ENCODE measurements around the gene CHRNB2.

Gene CHRNB2

DNA sequence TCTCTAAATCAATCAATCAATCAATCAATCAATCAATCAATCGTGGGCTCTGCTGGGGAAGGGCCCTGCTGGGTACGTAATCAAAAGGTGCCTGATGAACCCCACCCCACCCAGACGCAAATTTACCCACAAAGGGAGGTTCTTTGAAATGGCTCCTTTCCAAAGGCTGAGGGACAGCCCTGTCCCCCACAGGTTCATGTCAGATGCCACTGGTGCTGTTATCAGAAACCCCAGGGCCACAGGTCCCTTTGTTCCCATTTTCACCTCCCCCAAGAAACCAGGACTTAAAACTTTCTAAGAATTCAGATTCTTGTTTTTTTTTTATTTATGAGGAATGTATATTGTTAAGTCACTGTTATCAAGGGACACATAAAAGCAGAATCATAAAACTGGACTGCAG, 14.2 kb downstream of the CHRNB2 start:
- no peak for DNase-seq

DNA sequence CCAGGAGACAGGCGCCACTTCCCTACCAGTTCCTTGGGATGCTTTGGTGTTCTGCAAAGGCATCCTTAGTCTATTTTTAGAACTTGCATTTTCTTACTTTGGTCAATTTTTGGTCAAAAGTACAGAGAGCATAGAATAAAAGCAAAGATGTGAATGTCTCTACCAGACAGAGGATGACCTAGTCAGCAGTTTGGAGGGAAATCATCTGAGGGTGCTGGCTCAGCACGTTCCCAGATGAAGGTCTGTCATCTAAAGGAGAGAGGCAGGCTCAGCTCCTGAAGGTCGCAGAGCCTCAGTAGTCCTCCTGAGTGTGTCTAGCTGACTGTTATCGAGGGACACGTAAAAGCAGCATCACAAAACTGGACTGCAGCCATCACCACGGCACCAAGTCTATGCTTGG, 15.3 kb downstream of the CHRNB2 start:
- no peak for DNase-seq

DNA sequence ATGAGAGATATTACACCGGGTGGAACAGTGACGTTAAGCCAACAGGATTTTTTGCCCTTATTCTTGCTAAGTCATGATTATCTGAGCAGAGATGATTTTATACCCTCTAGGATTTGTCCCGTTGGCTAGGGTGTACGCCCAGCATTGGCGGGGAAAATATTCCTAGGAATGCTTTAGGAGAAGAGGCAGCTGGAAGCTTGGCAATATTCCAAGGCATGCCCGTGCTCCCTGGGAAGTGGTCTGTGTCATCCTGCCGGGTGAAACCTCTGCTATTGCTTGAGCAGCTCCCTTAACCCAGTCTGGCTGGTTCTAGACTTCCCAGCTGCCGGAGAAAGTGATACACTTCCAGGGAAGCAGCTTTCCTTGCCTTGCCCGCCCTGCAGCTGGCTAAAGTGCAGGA, 16.2 kb downstream of the CHRNB2 start:
- no peak for DNase-seq

DNA sequence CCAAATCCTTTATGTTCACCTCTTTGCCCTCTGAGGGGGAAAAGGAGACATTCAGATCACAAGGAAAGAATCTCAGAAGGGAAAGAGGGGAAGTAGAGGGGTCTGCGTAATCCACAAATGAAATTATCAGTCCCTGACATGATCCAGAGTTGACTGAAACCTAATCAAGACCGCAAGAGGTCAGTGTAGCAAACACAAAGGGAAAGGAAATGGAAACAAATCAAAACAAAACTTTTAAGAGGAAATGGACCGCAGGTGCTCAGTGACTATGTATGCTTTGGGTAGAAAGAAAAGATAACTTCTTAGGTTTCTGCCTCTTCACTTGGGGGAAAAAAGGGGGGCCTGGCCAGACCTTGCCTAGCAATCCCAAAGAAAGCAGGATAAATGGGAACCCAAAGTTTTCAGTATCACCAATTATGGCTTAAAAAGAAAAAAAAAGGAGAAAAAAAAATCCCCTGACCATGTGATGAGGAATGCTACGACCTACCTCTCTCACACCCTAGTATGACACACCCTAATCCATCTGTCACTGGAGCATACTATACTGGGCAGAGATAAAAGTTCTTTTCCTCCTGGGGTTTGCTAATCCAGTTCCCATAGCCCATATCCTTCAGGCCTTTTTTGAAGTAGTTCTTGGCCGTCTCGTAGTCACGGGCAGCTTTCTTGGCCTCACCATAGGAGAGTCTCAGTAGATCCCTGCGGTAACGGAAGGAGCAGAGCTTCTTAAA, 16.9 kb downstream of the CHRNB2 start:
- DNase-seq, result no peak

DNA sequence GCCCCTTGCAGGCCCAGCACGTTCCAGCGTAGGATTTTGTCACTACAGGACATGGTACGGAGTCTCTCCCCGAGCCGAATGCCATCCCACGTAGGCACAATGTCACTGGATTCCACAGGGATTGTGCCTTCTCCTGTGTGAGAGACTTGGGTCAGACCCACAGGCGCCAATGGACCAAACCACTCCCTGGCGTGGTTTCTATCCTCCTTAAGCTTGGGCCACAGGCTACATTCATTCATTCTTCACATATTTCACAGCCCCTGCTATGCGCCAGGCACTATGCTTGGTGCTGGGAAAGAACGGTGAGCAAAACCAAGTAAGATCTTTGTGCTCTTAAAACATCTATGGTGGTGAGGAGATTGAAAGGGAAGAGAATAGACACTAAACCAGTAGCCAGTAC, 18.7 kb downstream of the CHRNB2 start:
- no peak for DNase-seq

DNA sequence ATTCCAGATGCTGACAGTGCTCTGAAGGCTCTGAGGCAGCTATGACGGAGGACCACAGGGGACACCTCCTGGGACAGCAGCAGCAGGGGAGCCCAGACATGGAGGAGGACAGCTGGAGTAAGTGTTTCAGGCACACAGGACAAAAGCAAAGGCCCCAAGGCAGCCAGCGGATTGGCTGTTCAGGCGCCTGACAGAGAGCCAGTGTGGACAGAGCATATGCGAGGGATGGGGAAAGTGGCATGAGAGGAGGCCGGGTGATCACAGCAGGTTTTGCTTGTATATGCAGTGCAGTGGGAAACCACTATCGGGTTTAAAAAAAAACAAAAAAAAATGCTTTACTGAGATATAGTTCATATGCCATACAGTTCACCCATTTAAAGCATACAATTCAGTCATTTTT, 19.1 kb downstream of the CHRNB2 start:
- DNase-seq, result no peak

DNA sequence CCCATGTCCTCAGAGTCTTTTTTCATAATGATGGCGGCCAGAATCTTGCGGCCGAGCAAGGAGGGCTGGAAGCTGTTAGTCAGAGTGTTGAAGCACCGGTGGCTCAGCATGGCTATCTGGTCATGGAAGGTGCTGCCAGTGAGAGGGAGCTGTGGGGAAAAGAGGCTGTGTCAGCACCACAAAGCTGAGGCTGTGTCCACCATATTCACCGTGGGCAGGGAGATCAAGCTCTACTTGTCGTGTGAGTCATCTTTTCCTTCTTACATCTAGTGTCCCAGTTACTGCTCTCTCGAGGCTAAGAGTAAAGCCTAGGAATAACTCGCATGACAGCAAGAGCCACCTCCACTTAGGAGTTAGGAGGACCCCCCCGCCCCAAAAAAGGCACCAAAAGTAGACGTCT, 22.2 kb downstream of the CHRNB2 start:
- no peak for DNase-seq

DNA sequence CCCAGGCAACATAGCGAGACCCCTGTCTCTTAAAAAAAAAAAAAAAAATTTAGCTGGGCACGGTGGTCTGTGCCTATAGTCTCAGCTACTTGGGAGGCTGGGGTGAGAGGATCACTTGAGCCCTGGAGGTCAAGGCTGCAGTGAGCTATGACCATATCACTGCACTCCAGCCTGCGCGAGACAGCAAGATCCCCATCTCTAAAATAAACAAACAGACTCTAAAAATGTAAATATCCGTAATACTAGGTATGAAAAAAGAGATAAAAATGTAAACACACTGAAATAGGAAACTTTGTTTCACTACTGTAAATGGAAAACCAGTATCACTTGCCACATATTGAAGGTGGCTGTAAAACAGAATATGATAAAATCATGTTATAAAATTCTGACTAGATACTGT, 23.2 kb downstream of the CHRNB2 start:
- no peak for DNase-seq

DNA sequence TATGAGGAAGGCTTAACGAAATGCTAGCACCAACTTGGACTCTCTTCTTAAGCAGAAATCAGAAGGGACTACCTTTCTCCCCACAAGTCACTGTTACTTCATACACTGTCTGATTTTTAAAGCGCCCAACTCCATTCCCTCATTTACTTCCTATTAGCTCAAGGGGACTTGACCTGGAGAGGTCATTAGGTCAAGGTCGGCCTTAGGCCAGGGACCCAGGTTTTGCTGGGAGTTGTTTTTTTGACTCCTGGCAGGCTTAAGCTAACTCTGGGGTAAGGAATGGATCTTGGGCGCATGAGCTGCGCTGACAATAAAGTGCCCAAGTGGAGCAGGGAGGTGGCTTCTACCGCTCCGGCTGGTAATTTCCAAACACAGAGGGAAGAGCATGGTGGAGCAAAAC, 23.6 kb downstream of the CHRNB2 start:
- DNase-seq, result no peak

DNA sequence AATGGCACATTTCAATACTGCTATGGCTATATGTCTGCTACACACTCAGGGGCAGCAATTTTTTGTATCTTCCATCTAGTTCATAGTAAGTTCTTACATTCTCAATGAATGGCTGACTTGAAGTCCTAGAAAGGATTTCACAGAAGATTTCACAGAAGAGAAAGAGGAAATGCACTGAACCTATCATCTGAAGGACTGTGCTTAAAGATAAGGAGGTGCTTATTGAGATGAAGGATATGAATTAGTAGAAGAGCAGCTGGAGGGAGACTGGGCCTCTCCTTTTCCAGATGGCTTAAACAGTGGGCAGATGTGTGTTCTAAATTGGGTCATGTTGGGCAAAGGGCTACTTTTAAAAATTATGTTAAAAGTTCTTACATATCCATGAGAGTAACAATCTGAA, 25.8 kb downstream of the CHRNB2 start:
- no peak for DNase-seq

DNA sequence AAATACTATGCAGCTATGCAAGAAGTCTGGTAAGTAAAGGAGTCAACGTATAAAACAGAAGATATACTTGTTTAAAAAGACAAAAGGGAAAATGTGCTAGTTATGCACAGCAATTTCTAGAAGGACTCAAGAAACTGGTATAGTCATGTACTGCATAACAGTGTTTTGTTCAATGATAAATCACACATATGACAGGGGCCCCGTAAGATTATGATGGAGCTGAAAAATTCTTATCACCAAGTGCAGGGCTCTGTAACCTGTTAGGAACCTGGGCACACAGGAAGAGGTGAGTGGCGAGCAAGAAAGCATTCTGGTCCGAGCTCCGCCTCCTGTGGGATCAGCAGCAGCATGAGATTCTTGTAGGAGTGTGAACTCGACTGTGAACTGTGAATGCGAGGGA, 27.2 kb downstream of the CHRNB2 start:
- DNase-seq, result no peak

DNA sequence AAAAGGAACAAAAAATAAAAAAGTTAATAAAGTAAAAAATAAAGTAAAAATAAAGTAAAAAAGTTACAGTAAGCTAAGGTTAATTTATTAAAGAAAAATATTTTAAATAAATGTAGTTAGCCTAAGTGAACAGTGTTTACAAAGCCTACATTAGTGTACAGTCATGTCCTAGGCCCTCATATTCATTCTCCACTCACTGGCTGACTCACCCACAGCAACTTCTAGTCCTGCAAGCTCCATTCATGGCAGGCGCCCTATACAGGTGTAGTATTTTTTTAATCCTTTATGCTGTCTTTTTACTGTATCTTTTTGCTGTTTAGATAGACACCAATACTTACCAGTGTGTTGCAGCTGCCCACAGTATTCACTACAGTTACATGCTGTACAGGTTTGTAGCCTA, 28.0 kb downstream of the CHRNB2 start:
- DNase-seq, result no peak

DNA sequence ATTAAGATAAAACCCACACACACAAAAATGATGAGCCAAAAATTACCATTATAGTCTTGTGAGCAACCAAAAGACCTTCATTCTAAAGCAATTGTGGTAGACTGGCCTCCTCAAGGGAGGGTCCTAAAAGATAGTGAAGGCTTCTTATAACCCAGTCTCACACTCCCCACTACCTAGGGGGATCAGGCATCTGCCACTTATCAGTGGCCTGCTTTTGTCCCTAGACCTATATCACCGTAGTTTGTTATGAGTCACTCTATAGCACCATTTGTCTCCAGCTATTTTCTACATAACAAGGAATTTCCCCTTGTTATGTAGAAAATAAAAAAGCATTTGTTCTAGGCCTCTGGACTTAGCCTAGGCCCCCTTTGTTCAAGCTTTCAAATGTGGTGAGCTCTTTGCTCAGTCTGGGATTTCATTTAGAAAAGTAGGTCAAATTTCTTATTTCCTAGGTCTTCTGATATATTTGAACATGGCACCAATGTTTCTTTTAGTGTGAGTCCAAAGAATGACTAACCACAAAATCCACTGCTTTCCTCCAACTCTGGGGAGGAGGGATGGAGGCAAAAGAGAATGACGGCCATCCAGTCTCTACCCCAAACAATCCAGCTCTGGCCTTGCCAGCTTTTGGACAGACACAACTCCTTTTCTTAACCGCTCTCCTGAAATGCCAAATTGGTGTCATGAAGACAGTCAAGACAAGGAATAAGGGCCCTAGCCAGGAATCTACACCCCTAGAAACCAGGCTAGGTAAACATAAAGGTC, 31.5 kb downstream of the CHRNB2 start:
- DNase-seq, result no peak

DNA sequence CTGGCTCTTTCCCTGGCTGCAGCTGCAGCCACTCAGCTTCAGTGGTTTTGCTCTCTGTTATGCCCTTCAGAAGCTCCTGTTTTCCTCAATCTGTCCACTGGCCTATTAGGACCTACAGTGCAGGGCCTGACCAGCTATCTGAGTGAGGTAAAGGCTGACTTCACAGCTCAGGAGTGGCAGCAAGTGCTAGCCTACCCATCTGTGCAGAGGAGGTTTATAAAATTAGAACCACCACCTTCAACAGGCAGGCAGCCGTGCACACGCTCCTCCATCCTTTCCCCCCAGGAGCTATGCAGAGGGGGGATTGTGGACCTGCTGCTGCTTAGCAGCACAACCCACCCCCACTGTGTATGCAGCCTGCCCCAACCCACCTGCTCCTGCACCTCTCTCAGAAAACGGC, 32.1 kb downstream of the CHRNB2 start:
- DNase-seq, result no peak

DNA sequence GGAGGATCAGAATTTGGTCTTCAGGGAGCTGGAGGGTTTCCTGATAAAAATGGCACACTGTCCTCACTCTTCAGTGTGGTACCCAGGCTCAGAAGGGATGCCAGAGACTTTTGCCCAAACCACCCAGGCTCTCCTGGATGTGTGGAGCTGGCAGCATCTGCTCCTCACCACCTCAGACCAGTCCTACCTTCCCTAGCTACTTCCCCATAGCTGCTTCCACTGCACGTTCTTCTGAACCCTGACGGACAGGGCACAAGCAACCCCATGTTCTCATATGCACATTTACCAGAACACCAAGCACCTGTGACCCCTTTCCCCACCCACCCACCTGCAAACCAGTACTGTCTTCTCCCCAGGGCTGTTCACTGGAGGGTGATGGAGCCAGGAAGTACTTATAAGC, 35.7 kb downstream of the CHRNB2 start:
- DNase-seq, result no peak

DNA sequence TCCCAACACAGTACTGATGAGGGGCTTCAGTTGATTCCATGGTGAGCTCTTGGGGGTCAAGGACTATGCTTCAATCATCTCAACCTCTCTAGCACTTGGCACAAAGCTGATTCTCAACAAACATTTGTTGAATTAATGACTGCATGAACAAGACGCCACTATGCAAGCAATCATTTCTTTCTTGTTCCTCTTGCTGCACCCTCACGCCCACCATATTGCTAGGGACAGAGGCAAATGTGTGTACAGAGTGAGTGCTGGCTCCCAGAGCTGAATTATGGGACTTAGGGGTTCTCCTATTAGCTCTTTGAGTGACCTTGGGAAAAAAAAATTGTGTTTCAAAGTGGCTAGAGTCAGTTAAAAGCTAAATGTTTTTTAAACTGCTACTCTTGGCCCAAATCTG, 38.0 kb downstream of the CHRNB2 start:
- DNase-seq, result no peak

DNA sequence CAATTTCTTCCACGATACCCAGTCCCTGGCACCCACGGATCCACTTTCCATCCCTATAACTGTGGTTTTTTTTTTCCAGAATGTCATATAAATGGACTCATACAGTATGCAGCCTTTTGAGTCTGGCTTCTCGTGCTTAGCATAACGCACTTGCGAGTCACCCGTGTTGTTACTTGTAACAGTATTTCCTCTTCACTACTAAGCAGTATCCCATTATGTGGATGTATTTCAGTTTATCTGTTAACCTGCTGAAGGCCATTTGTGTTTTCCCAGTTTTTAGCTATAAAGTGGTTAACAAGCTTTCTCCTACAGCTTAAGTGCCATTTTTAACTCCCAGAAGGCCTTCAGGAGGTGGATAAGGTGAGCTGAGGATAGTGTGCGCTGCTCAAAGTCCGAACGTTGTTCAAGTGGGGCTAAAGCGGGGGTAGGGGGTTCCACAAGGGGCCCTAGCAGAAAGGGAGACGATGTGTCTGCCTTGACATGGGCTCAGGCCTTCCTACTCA, 39.6 kb downstream of the CHRNB2 start:
- DNase-seq, result peak in 1 of 5 donors; percentile 30

DNA sequence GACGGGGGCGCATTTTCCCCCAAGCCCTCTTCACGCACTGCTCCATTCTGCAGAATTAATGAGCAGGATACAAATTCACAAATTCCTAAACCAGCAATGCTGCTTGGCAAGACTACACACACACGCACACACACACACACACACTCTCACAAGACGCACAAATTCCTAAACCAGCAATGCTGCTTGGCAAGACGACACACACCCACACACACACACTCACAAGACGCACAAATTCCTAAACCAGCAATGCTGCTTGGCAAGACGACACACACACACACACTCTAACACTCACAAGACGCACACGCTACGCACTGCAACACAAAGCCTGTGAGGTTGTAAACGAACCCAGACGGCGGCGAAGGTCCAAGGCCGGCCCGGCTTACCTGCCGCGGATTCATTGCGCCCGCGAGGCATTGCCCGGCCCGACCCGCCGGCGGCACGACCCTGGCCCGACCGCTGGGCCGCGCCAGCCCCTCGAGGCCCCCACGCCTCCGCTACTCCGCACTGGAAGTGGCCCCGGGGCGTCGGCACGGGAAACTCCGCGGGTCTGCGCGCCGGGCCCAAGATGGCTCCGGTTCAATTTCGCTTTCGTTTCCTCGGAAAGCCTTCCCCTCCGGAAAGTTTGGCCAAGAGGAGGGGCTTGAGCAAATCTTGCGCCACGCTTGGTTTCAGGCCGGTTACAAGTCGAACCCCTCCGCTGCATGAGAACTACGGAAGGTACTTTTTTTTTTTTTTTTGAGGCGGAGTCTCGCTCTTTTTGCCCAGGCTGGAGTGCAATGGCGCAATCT, 40.2 kb downstream of the CHRNB2 start, which contains the start of gene ADAR:
Gene ADAR (minus strand): TSS at position 578 of the 788 bp plus-strand sequence. CDS start 180 bp downstream, at position 398.
- peak; percentile 82 to 96 (median 89) for DNase-seq

DNA sequence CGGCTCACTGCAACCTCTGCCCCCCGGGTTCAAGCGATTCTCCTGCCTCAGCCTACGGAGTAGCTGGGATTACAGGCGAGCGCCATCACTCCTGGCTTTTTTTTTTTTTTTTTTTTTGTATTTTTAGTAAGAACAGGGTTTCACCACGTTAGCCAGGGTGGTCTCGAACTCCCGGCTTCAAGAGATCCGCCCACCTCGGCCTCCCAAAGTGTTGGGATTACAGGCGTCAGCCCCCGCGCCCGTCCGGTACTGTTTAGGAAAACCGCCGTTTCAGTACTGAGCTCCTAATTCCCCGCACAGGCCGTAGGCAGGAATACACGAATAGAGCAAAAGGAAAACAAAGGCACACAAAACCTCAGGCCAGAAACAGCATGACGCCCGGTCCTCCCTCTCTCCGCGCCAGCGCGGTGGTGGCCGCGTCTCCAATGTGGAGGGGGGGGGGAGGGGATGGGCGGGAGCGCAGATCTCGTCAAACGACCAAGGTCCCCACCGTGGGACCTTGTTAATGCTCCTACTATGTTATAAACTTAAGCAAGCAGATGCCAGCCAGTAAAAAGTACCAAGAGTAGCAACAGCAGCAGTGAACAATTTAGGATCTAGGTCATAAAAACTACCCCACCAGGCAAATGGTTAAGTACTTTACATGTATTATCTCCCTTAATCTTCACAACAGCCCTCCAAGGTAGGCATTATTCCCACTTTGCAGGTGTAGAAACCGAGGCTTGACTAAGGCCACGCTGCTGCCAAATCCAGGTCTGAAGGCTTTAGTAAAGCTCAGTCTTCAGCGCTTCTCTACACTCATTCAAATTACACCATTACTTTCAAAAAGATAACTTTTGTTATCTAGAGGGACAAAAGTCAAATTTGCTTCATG, 41.1 kb downstream of the CHRNB2 start:
- peak in 4 of 5 donors; percentile 24 to 53 (median 26) for DNase-seq

DNA sequence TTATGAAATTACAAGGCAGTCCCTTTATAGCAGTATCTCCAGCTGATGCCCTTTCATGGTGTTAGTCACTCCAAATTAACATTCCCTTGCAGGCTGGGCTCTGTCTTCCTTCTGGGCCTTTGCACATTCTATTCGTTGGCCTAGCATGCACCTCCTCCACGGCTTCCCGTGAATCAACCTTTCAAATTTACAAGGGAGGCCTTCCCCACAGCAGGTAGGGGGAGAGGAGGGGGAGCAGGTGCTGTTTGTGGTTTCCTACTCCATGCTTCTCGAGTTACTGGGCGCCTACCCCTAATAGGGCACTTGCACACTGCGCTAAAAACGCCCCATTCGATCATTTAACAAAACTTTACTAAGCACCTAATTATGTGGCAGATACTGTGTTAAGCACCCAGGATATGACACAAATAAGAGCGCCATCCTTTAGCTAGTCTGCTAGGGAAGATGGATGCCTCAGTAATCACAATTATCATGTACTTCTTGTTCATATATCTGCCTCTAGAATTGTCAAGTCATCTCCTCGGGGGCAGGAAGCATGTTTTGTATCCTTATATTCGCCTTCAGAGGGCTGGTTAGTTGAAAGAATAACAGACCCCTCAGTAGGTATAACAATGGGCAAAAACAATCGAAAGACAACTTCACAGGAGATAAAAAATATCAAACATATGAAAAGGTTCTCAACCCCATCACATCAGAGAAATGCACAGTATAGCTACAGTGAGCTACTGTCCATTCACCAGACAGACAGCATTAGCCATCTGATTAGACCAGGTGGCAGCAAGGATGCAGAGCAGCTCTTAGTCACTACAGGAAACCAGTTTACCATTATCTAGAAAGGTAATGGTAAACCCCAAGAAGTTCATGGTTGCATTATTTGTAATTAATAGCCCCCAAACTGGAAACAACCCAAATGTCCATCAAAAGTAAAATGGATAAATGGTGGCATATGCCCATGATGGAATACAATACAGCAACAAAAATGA, 42.1 kb downstream of the CHRNB2 start:
- peak in 4 of 5 donors; percentile 18 to 53 (median 43) for DNase-seq
